Panc1 (cell line): ENCODE results near the gene ADI1.

Experiments used
- POLR2AphosphoS5 ChIP-seq: IDR thresholded peaks from 2 replicates; pipeline ENCODE4 v1.6.1; 2012; ENCODE audit warnings: mild to moderate bottlenecking, low read depth, low read length, moderate library complexity
- TF ChIP-seq, protein P1 (sequence below): fragments of 450-650 bp; IDR thresholded peaks from 2 replicates; pipeline ENCODE4 v1.5.1; 2017; ENCODE audit warnings: mild to moderate bottlenecking
- TF ChIP-seq, protein P2 (sequence below), 2 experiments: IDR thresholded peaks; 2 replicates each; pipeline ENCODE4 v1.6.1; 2011 to 2012; ENCODE audit warnings: low read depth in 2 of 2, control low read depth in 1 of 2, low read length in 1 of 2, mild to moderate bottlenecking in 1 of 2, moderate library complexity in 1 of 2; ENCODE audit not compliant: insufficient read depth in 1 of 2

DNA sequence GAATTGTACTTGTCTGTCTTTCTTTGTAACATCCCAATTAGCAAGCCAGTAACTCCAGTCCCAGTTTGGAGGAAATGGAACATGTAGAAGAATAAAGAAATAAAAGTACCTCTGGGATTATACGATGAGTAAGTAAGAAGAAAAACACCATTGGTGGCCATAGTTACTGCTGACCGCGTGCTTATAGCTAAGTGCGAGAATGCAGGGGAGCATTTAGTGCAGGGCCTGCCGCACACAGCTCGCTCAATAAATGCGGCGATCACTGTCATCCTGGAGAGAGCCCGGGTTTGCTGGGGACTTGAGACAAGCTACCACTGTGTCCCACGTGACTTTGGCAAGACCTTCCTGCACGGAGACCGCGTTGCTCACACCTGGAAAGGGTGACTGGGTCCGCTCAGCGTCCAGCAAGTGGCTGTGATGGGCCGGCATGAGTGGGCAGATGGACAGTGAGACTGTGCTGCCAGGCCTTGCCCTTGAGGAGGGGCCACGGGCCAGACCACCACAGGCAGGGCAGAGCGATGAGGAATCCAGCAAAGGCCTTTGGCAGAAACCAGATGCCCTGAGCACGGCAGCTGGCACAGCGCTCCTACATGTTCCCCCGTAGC is 54.8 kb downstream of the ADI1 start:
- TF ChIP-seq POLR2AphosphoS5: no peak
- TF ChIP-seq, protein P1, sequence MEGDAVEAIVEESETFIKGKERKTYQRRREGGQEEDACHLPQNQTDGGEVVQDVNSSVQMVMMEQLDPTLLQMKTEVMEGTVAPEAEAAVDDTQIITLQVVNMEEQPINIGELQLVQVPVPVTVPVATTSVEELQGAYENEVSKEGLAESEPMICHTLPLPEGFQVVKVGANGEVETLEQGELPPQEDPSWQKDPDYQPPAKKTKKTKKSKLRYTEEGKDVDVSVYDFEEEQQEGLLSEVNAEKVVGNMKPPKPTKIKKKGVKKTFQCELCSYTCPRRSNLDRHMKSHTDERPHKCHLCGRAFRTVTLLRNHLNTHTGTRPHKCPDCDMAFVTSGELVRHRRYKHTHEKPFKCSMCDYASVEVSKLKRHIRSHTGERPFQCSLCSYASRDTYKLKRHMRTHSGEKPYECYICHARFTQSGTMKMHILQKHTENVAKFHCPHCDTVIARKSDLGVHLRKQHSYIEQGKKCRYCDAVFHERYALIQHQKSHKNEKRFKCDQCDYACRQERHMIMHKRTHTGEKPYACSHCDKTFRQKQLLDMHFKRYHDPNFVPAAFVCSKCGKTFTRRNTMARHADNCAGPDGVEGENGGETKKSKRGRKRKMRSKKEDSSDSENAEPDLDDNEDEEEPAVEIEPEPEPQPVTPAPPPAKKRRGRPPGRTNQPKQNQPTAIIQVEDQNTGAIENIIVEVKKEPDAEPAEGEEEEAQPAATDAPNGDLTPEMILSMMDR: no peak
- TF ChIP-seq, protein P2, sequence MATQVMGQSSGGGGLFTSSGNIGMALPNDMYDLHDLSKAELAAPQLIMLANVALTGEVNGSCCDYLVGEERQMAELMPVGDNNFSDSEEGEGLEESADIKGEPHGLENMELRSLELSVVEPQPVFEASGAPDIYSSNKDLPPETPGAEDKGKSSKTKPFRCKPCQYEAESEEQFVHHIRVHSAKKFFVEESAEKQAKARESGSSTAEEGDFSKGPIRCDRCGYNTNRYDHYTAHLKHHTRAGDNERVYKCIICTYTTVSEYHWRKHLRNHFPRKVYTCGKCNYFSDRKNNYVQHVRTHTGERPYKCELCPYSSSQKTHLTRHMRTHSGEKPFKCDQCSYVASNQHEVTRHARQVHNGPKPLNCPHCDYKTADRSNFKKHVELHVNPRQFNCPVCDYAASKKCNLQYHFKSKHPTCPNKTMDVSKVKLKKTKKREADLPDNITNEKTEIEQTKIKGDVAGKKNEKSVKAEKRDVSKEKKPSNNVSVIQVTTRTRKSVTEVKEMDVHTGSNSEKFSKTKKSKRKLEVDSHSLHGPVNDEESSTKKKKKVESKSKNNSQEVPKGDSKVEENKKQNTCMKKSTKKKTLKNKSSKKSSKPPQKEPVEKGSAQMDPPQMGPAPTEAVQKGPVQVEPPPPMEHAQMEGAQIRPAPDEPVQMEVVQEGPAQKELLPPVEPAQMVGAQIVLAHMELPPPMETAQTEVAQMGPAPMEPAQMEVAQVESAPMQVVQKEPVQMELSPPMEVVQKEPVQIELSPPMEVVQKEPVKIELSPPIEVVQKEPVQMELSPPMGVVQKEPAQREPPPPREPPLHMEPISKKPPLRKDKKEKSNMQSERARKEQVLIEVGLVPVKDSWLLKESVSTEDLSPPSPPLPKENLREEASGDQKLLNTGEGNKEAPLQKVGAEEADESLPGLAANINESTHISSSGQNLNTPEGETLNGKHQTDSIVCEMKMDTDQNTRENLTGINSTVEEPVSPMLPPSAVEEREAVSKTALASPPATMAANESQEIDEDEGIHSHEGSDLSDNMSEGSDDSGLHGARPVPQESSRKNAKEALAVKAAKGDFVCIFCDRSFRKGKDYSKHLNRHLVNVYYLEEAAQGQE (IDR thresholded peaks at IDR 0.05; ENCODE audit: insufficient read depth in 1 of 2, low read depth in 2 of 2, low read length in 1 of 2): no peak
